ENCODE data around the gene TUT4. TPM values are rescaled to one million over a fixed set of nuclear protein-coding genes. Genes with fewer than 3 reads are reported as not detected.

Gene TUT4
- total and polyA plus RNA-seq, 2 donors (not counting 3 experiments of a cell fraction or from before 2014, with no cell fraction given): 24.7 to 41.2 TPM

DNA sequence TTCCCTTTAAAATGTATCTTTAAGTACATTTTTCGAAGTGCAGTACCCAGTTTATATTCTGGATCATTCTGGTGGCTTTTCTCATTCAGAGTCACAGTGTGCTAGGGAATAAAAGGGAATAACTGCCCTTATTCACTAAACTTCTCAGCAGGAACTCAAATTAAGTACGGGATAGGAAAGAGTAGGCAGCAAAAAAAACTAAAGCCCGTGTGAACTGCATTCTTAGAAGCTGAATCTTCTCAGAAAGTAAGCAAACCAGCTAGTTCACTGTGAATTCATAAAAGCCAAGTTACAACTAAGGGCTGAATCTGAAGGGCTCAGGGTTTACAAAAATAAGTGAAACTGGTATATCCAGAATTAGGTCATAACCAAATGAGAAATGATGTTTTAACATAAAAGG, 126.5 kb downstream of the TUT4 start:
- peaks cover 3 to 4% of the 10 kb centered on the region in 2 experiments for H3K36me3 ChIP-seq (ENCODE audit: control insufficient read depth in 2 of 2, extremely low read depth in 1 of 2, insufficient read depth in 2 of 2, low read length in 2 of 2)
- no peak for DNase-seq (ENCODE audit: low read depth, low spot score)
- no peak for FAIRE-seq
- no peak overlapping the region for H3K9ac ChIP-seq (replicated peaks; ENCODE audit: extremely low read depth, insufficient read depth, low read length)
- H3K27me3 ChIP-seq (ENCODE audit: control insufficient read depth in 2 of 2, insufficient read depth in 2 of 2, low read length in 2 of 2): no peaks in the 10 kb centered on the region
- dilution Hi-C loops (cut with MboI; ENCODE audit: extremely low pct_ligation_motif_present, low sequenced_read_pairs): no loop called here
- TF ChIP-seq FOS (IDR thresholded peaks at IDR 0.05; ENCODE audit: borderline replicate concordance, insufficient read depth, low read length): no peak
- no peaks in the 10 kb centered on the region for H4K20me1 ChIP-seq (replicated peaks; ENCODE audit: control insufficient read depth, extremely low read depth, insufficient read depth, low read length)
- ChIA-PET POLR2A (no interaction called here), CTCF (interaction anchor here (1.0 to 1.4 kb wide), 2 partner anchors 12 to 240 kb away, joined by 3 read pairs; no protein-coding TSS in a partner anchor)
- no peak overlapping the region for H2AFZ ChIP-seq (ENCODE audit: low read depth, low read length)
- H3K9me3 ChIP-seq (replicated peaks; ENCODE audit: control insufficient read depth, insufficient read depth, low read length): no peaks in the 10 kb centered on the region
- peaks cover 9% of the 10 kb centered on the region for H3K4me1 ChIP-seq (ENCODE audit: control insufficient read depth, extremely low read depth, insufficient read depth, low read length)
- no peak overlapping the region for H3K4me2 ChIP-seq (ENCODE audit: insufficient read depth, low read length)
- no peaks in the 10 kb centered on the region for H3K9me1 ChIP-seq (replicated peaks; ENCODE audit: control insufficient read depth, extremely low read depth, insufficient read depth, low read length)
- no TSS peak for BruUV-seq (replicated peaks)
- no peak overlapping the region for H3K4me3 ChIP-seq (replicated peaks in 1 of 3; ENCODE audit: insufficient read depth in 1 of 3, low read depth in 1 of 3, low read length in 3 of 3)
- no peaks in the 10 kb centered on the region for H3K79me2 ChIP-seq (ENCODE audit: control insufficient read depth, insufficient read depth, low read length)
- H3K27ac ChIP-seq (ENCODE audit: insufficient read depth, low read depth, low read length): no peak overlapping the region
- intact Hi-C loops (cut with micrococcal nuclease): no loop called here

DNA sequence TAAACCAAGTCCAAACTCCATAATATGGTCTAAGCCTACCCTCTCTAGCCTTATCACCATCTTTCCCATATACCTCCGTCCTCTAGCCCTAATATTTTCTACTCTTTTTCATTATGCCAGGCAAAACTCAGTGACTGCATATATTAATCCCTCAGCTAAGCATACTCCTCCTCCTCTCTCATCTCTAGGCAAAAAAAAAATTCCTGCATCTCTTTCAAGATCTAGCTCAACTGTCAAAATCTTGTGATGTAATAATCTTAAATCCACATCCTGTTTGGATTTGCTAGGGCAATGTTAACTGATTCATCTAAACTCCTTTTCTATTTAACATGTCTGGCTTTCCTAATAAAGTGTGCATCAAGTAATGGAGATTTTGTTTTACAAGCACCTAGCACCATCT, 128.1 kb downstream of the TUT4 start:
- FAIRE-seq: no peak

More for the DNA sequence above, 128.1 kb downstream of the TUT4 start:
- Histone ChIP-seq H3K9me3 (replicated peaks; ENCODE audit: control insufficient read depth, insufficient read depth, low read length) (no peaks in the 10 kb centered on the region), H3K4me2 (ENCODE audit: insufficient read depth, low read length) (no peak overlapping the region), H3K27ac (ENCODE audit: insufficient read depth, low read depth, low read length) (no peak overlapping the region), H3K27me3 (ENCODE audit: control insufficient read depth in 2 of 2, insufficient read depth in 2 of 2, low read length in 2 of 2) (no peaks in the 10 kb centered on the region), H3K36me3 (ENCODE audit: control insufficient read depth in 2 of 2, extremely low read depth in 1 of 2, insufficient read depth in 2 of 2, low read length in 2 of 2) (no peaks in the 10 kb centered on the region), H2AFZ (ENCODE audit: low read depth, low read length) (no peak overlapping the region), H4K20me1 (replicated peaks; ENCODE audit: control insufficient read depth, extremely low read depth, insufficient read depth, low read length) (no peaks in the 10 kb centered on the region), H3K79me2 (ENCODE audit: control insufficient read depth, insufficient read depth, low read length) (no peaks in the 10 kb centered on the region), H3K9ac (replicated peaks; ENCODE audit: extremely low read depth, insufficient read depth, low read length) (no peak overlapping the region), H3K4me1 (ENCODE audit: control insufficient read depth, extremely low read depth, insufficient read depth, low read length) (peaks cover 9% of the 10 kb centered on the region), H3K9me1 (replicated peaks; ENCODE audit: control insufficient read depth, extremely low read depth, insufficient read depth, low read length) (no peaks in the 10 kb centered on the region), H3K4me3 (replicated peaks in 1 of 3; ENCODE audit: insufficient read depth in 1 of 3, low read depth in 1 of 3, low read length in 3 of 3) (no peak overlapping the region)
- TF ChIP-seq GATA2 (IDR thresholded peaks at IDR 0.05; ENCODE audit: insufficient read depth, insufficient read length, low read depth, low read length) (no peak), MYC (IDR thresholded peaks at IDR 0.05; ENCODE audit: low read depth, low read length) (no peak)
- intact Hi-C loops (cut with micrococcal nuclease) (no loop called here), dilution Hi-C loops (cut with MboI; ENCODE audit: extremely low pct_ligation_motif_present, low sequenced_read_pairs) (no loop called here)
- BruUV-seq (replicated peaks): no TSS peak
- ChIA-PET CTCF (interaction anchor here (1.1 to 1.5 kb wide), 6 partner anchors 16 to 757 kb away, joined by 3 to 9 read pairs (median 4); no protein-coding TSS in a partner anchor), POLR2A (no interaction called here)
- no peak for DNase-seq (ENCODE audit: low read depth, low spot score)

All from endothelial cell of umbilical vein (primary cell).